ENCODE results near the gene BLOC1S2.
"Not testable (repeated sequence)": the region's sequence is repeated elsewhere in the genome, so short reads cannot be mapped to it uniquely, and the experiment has no call there.

Gene BLOC1S2

DNA sequence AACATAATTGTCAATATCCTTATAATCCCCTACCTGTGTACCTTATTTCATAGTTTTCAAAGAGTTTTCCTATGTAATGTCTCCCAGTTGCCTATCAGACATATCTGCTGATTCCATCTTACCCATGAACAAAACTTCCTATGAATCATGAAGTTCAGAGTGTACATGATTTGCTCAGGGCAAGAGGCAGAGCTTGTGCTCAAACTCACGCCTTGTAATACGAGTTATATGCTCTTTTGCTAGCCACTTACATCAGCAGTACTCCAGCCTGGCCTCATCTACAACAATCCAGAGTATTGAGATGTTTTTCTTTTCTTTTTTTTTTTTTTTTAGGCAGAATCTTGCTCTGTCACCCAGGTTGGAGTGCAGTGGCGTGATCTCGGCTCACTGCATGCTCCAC is 31.7 kb upstream of the BLOC1S2 start:
- no peak overlapping the region for H3K27ac ChIP-seq (ENCODE audit: low read length)
- H3K4me3 ChIP-seq (ENCODE audit: low read depth in 1 of 2, low read length in 2 of 2) = no peak overlapping the region
- no peaks in the 10 kb centered on the region for H3K9me3 ChIP-seq (ENCODE audit: control insufficient read depth in 1 of 2, low read length in 2 of 2)
- no peaks in the 10 kb centered on the region for H3K36me3 ChIP-seq (ENCODE audit: control insufficient read depth in 1 of 2, insufficient read depth in 2 of 2, low read length in 2 of 2)
- peaks cover 3% of the 10 kb centered on the region for H3K27me3 ChIP-seq (ENCODE audit: low read depth, low read length)
- H3K4me1 ChIP-seq (ENCODE audit: control insufficient read depth in 1 of 2, insufficient read depth in 2 of 2, low read length in 2 of 2) = no peaks in the 10 kb centered on the region

- H3K27ac ChIP-seq (ENCODE audit: low read length) = no peak overlapping the region
- peaks cover 3% of the 10 kb centered on the region for H3K27me3 ChIP-seq (ENCODE audit: low read depth, low read length)
- H3K36me3 ChIP-seq (ENCODE audit: control insufficient read depth in 1 of 2, insufficient read depth in 2 of 2, low read length in 2 of 2) = no peaks in the 10 kb centered on the region
- H3K4me1 ChIP-seq (ENCODE audit: control insufficient read depth in 1 of 2, insufficient read depth in 2 of 2, low read length in 2 of 2) = peaks cover 0 to 3% of the 10 kb centered on the region in 2 donors
- no peak overlapping the region for H3K4me3 ChIP-seq (ENCODE audit: low read depth in 1 of 2, low read length in 2 of 2)
- H3K9me3 ChIP-seq (ENCODE audit: control insufficient read depth in 1 of 2, low read length in 2 of 2) = no peaks in the 10 kb centered on the region
Measured at GRCh38 chr10:100315615-100316014, 29.1 kb upstream of the BLOC1S2 start.

GRCh38 chr10:100311298-100311697 is 24.8 kb upstream of the BLOC1S2 start:
- Histone ChIP-seq H3K4me3 (ENCODE audit: low read depth in 1 of 2, low read length in 2 of 2) (no peak overlapping the region), H3K36me3 (ENCODE audit: control insufficient read depth in 1 of 2, insufficient read depth in 2 of 2, low read length in 2 of 2) (no peaks in the 10 kb centered on the region), H3K27me3 (ENCODE audit: low read depth, low read length) (no peaks in the 10 kb centered on the region), H3K4me1 (ENCODE audit: control insufficient read depth in 1 of 2, insufficient read depth in 2 of 2, low read length in 2 of 2) (peaks cover 0 to 3% of the 10 kb centered on the region in 2 donors), H3K9me3 (ENCODE audit: control insufficient read depth in 1 of 2, low read length in 2 of 2) (no peaks in the 10 kb centered on the region), H3K27ac (ENCODE audit: low read length) (no peak overlapping the region)

DNA sequence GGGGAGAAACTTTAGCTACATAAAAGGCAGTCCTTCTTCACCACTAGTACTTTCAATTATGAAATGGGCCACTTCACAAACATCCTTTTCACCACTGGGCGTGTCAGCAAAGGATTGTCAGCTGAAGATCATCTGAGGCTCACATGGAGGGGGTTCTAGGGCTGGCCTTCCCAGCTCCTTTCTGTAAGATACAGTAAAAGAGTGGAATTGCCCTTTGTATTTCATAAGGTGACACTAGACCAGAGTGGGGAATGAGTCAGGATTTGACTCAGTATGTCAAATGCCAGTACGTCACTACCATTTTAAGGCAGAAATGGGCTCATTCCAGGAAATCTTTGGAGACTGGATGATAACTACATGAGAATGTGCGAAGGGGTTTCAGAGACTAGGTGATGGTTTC is 21.2 kb upstream of the BLOC1S2 start:
- Histone ChIP-seq H3K27me3 (ENCODE audit: low read depth, low read length) (no peaks in the 10 kb centered on the region), H3K4me3 (ENCODE audit: low read depth in 1 of 2, low read length in 2 of 2) (no peak overlapping the region), H3K36me3 (ENCODE audit: control insufficient read depth in 1 of 2, insufficient read depth in 2 of 2, low read length in 2 of 2) (no peaks in the 10 kb centered on the region), H3K9me3 (ENCODE audit: control insufficient read depth in 1 of 2, low read length in 2 of 2) (no peaks in the 10 kb centered on the region), H3K4me1 (ENCODE audit: control insufficient read depth in 1 of 2, insufficient read depth in 2 of 2, low read length in 2 of 2) (peaks cover 3% of the 10 kb centered on the region in 2 donors), H3K27ac (ENCODE audit: low read length) (no peak overlapping the region)

DNA sequence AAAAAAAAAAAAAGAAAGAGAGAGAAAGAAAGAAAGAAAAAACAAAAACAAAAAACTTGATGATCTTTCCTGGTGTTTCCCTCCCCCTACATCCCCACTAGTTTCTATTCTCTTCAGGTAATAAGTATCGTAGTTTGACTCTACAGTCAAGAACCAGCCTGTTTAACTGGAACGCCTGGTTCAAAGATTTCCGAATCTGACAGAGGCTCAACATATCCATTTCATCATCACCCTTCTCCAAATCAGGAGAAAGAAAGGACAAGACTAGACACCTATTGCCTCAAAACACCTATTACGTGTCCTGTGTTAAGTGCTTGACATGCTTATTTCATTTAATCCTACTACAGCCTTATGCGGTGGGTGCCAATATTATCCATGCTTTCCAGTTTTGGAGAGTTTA is 20.4 kb upstream of the BLOC1S2 start:
- no peaks in the 10 kb centered on the region for H3K9me3 ChIP-seq (ENCODE audit: control insufficient read depth in 1 of 2, low read length in 2 of 2)
- no peaks in the 10 kb centered on the region for H3K36me3 ChIP-seq (ENCODE audit: control insufficient read depth in 1 of 2, insufficient read depth in 2 of 2, low read length in 2 of 2)
- peaks cover 2 to 3% of the 10 kb centered on the region in 2 donors for H3K4me1 ChIP-seq (ENCODE audit: control insufficient read depth in 1 of 2, insufficient read depth in 2 of 2, low read length in 2 of 2)
- no peak overlapping the region for H3K27ac ChIP-seq (ENCODE audit: low read length)
- H3K4me3 ChIP-seq (ENCODE audit: low read depth in 1 of 2, low read length in 2 of 2) = no peak overlapping the region
- no peaks in the 10 kb centered on the region for H3K27me3 ChIP-seq (ENCODE audit: low read depth, low read length)

DNA sequence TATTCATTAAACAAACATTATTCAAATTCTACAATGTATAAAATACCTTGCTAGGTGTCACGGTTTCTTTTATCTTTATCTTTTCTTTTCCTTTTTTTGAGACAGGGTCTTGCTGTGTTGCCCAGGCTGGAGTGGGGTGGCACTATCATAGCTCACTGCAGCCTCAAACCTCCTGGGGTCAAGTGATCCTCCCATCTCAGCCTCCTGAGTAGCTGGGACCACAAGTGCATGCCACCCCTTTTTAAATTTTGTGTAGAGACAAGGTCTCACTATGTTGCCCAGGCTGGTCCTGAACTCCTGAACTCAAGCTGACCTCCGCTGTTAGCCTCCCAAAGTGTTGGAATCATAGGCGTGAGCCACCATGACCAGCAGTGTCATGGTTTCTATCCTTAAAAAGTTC is 17.9 kb upstream of the BLOC1S2 start:
- no peak overlapping the region for H3K27ac ChIP-seq (ENCODE audit: low read length)
- no peaks in the 10 kb centered on the region for H3K27me3 ChIP-seq (ENCODE audit: low read depth, low read length)
- no peaks in the 10 kb centered on the region for H3K9me3 ChIP-seq (ENCODE audit: control insufficient read depth in 1 of 2, low read length in 2 of 2)
- H3K4me1 ChIP-seq (ENCODE audit: control insufficient read depth in 1 of 2, insufficient read depth in 2 of 2, low read length in 2 of 2) = peaks cover 0 to 3% of the 10 kb centered on the region in 2 donors
- no peak overlapping the region for H3K4me3 ChIP-seq (ENCODE audit: low read depth in 1 of 2, low read length in 2 of 2)
- H3K36me3 ChIP-seq (ENCODE audit: control insufficient read depth in 1 of 2, insufficient read depth in 2 of 2, low read length in 2 of 2) = no peaks in the 10 kb centered on the region

DNA sequence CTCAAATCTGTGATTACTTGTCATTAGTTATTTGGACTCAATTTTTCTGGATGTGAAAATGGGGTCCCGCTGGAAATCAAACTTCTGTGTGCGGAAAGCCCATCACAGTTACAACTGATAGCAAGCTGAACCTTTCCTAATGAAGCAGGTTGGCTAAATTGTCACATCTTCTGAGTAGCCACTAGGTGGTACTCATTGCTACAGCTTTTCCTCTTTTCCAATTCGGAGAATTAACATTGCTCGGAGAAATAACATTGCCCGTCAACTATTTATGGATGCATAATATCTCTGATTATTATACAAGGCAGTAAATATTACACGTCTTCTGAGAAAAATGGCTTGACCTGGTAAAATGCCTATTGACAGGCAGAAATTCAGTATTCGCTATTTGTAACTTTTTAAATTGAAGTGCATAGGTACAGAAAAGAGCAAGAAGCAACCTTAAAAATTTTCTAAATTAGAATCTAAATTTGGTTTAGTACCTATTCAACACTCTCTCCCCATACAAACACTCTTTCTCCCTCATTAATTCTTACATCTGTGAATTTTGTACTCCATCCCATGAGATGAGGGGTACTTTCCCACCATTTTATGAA is 17.3 kb upstream of the BLOC1S2 start:
- Histone ChIP-seq H3K4me3 (ENCODE audit: low read depth in 1 of 2, low read length in 2 of 2) (no peak overlapping the region), H3K27ac (ENCODE audit: low read length) (no peak overlapping the region), H3K27me3 (ENCODE audit: low read depth, low read length) (no peaks in the 10 kb centered on the region), H3K36me3 (ENCODE audit: control insufficient read depth in 1 of 2, insufficient read depth in 2 of 2, low read length in 2 of 2) (no peaks in the 10 kb centered on the region), H3K4me1 (ENCODE audit: control insufficient read depth in 1 of 2, insufficient read depth in 2 of 2, low read length in 2 of 2) (peaks cover 0 to 3% of the 10 kb centered on the region in 2 donors), H3K9me3 (ENCODE audit: control insufficient read depth in 1 of 2, low read length in 2 of 2) (no peaks in the 10 kb centered on the region)

GRCh38 chr10:100301123-100301522 is 14.6 kb upstream of the BLOC1S2 start:
- H3K4me1 ChIP-seq (ENCODE audit: control insufficient read depth in 1 of 2, insufficient read depth in 2 of 2, low read length in 2 of 2); H3K27me3 ChIP-seq (ENCODE audit: low read depth, low read length); H3K4me3 ChIP-seq (ENCODE audit: low read depth in 1 of 2, low read length in 2 of 2): not testable (repeated sequence)

DNA sequence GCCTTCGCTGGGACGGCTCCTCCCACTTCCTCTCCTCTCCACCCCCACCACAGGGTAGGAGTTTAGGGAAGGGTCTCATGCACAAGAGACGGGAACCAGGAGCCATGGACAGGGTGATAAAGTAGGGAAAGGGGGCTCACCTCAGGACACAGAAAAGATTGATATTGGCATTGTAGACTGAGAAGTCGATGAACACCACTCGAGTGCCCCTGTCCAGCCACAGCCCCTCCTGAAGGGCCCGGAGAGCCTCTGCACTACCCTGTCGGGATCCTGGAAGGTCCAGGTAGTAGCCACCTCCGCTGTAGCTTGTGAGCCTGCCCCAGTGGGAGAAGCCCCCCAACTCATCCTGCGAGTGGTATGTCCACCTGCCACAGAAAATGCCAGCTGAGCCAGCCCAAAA is 10.8 kb upstream of the BLOC1S2 start:
- Histone ChIP-seq H3K27ac (ENCODE audit: low read length) (no peak overlapping the region), H3K36me3 (ENCODE audit: control insufficient read depth in 1 of 2, insufficient read depth in 2 of 2, low read length in 2 of 2) (no peaks in the 10 kb centered on the region), H3K4me1 (ENCODE audit: control insufficient read depth in 1 of 2, insufficient read depth in 2 of 2, low read length in 2 of 2) (no peaks in the 10 kb centered on the region), H3K9me3 (ENCODE audit: control insufficient read depth in 1 of 2, low read length in 2 of 2) (no peaks in the 10 kb centered on the region), H3K27me3 (ENCODE audit: low read depth, low read length) (peaks cover 5% of the 10 kb centered on the region), H3K4me3 (ENCODE audit: low read depth in 1 of 2, low read length in 2 of 2) (no peak overlapping the region)

More at GRCh38 chr10:100301123-100301522, 14.6 kb upstream of the BLOC1S2 start:
- not testable (repeated sequence) for H3K27ac ChIP-seq (ENCODE audit: low read length); H3K36me3 ChIP-seq (ENCODE audit: control insufficient read depth in 1 of 2, insufficient read depth in 2 of 2, low read length in 2 of 2); H3K9me3 ChIP-seq (ENCODE audit: control insufficient read depth in 1 of 2, low read length in 2 of 2)

GRCh38 chr10:100293066-100293465 is 6.6 kb upstream of the BLOC1S2 start:
- Histone ChIP-seq H3K27me3 (ENCODE audit: low read depth, low read length) (peaks cover 5% of the 10 kb centered on the region), H3K27ac (ENCODE audit: low read length) (no peak overlapping the region), H3K4me3 (ENCODE audit: low read depth in 1 of 2, low read length in 2 of 2) (no peak overlapping the region), H3K9me3 (ENCODE audit: control insufficient read depth in 1 of 2, low read length in 2 of 2) (no peaks in the 10 kb centered on the region), H3K4me1 (ENCODE audit: control insufficient read depth in 1 of 2, insufficient read depth in 2 of 2, low read length in 2 of 2) (no peaks in the 10 kb centered on the region), H3K36me3 (ENCODE audit: control insufficient read depth in 1 of 2, insufficient read depth in 2 of 2, low read length in 2 of 2) (no peaks in the 10 kb centered on the region)

- not testable (repeated sequence) for H3K27me3 ChIP-seq (ENCODE audit: low read depth, low read length); H3K4me1 ChIP-seq (ENCODE audit: control insufficient read depth in 1 of 2, insufficient read depth in 2 of 2, low read length in 2 of 2); H3K9me3 ChIP-seq (ENCODE audit: control insufficient read depth in 1 of 2, low read length in 2 of 2); H3K4me3 ChIP-seq (ENCODE audit: low read depth in 1 of 2, low read length in 2 of 2); H3K36me3 ChIP-seq (ENCODE audit: control insufficient read depth in 1 of 2, insufficient read depth in 2 of 2, low read length in 2 of 2); H3K27ac ChIP-seq (ENCODE audit: low read length)
Measured at GRCh38 chr10:100292300-100292699, 5.8 kb upstream of the BLOC1S2 start.

- H3K27me3 ChIP-seq (ENCODE audit: low read depth, low read length) = no peaks in the 10 kb centered on the region
- no peak overlapping the region for H3K4me3 ChIP-seq (ENCODE audit: low read depth in 1 of 2, low read length in 2 of 2)
- peaks cover 4 to 5% of the 10 kb centered on the region in 2 donors for H3K4me1 ChIP-seq (ENCODE audit: control insufficient read depth in 1 of 2, insufficient read depth in 2 of 2, low read length in 2 of 2)
- H3K9me3 ChIP-seq (ENCODE audit: control insufficient read depth in 1 of 2, low read length in 2 of 2) = no peaks in the 10 kb centered on the region
- H3K36me3 ChIP-seq (ENCODE audit: control insufficient read depth in 1 of 2, insufficient read depth in 2 of 2, low read length in 2 of 2) = no peaks in the 10 kb centered on the region
- H3K27ac ChIP-seq (ENCODE audit: low read length) = no peak overlapping the region
Measured at GRCh38 chr10:100291356-100291755, 4.9 kb upstream of the BLOC1S2 start.

Data from muscle layer of duodenum (tissue), 2 donors.